K562 (cell line): Measurements from ENCODE around the gene FRMD5. TPM values are rescaled to one million over a fixed set of nuclear protein-coding genes. Genes with fewer than 3 reads are reported as not detected.

Experiments
- ATAC-seq: fragments of 200-7000 bp; cut with Tn5 transposase; 3 replicates; pipeline ENCODE4 v1.9.1; 2020; ENCODE audit warnings: moderate library complexity
- BruUV-seq: library from RNA; stranded (reverse); fragments of 400-500 nt; replicated peaks from 2 replicates; lab custom pipeline; 2021; lab: Mats Ljungman, UMichigan
- CTCF ChIA-PET: fragments of 300-600 bp; formaldehyde crosslinking; extraction: SDS; loops from one replicate; lab custom pipeline; 2021; ENCODE audit warnings: low intra/inter-chr PET ratio; lab: Yijun Ruan, JAX
- POLR2A ChIA-PET: fragments of 300-600, 350-650 bp; sonication (Branson Sonifier 250); formaldehyde crosslinking; extraction: SDS; loops from one replicate; lab custom pipeline; 2021; ENCODE audit warnings: antibody characterized with exemption, inconsistent platforms; lab: Yijun Ruan, JAX
- DNase-seq, 4 experiments: peaks; one replicate each; pipeline versions ENCODE4 v3.0.0 to v3.0.0-alpha.2; 2011 to 2018; ENCODE audit warnings: low spot score in 3 of 4, mixed read lengths in 3 of 4; ENCODE audit errors: extremely low read depth in 1 of 4
- FAIRE-seq: peaks from 2 replicates; lab custom pipeline; 2011; peaks lifted over from hg19 to GRCh38; lab: Jason Lieb, UNC
- H2AFZ ChIP-seq: 2 replicates; pipeline ENCODE4 v1.6.0; 2011; ENCODE audit warnings: low read depth, low read length, control low read depth, inconsistent platforms
- H3K27ac ChIP-seq: fragments of 200-600 bp; 3 replicates; pipeline ENCODE4 v1.8.0; 2011; ENCODE audit warnings: low read depth, mild to moderate bottlenecking, control low read depth, inconsistent platforms, low read length, moderate library complexity, mixed read lengths; ENCODE audit errors: extremely low read depth
- H3K27me3 ChIP-seq, 2 experiments: fragments of 300-600 bp in 1 of 2; 2 replicates in 1 of 2; 3 replicates in 1 of 2; pipeline versions ENCODE4 v1.6.0 to v1.8.0; 2011; ENCODE audit warnings: inconsistent platforms in 2 of 2, low read length in 2 of 2, mild to moderate bottlenecking in 1 of 2, mixed read lengths in 1 of 2, moderate library complexity in 1 of 2; ENCODE audit not compliant: control insufficient read depth in 2 of 2, insufficient read depth in 2 of 2
- H3K36me3 ChIP-seq: fragments of 300-600 bp; 3 replicates; pipeline ENCODE4 v1.8.0; 2011; ENCODE audit warnings: mild to moderate bottlenecking, low read length, inconsistent platforms; ENCODE audit not compliant: control insufficient read depth, insufficient read depth
- H3K4me1 ChIP-seq, 2 experiments: fragments of 200-600 bp in 1 of 2; replicated peaks in 1 of 2; 2 replicates in 1 of 2; 3 replicates in 1 of 2; pipeline versions ENCODE4 v1.5.1 to v1.8.0; 2011; ENCODE audit warnings: inconsistent platforms in 2 of 2, low read length in 2 of 2, mild to moderate bottlenecking in 1 of 2, mixed read lengths in 1 of 2, moderate library complexity in 1 of 2; ENCODE audit not compliant: control insufficient read depth in 2 of 2, insufficient read depth in 2 of 2
- H3K4me2 ChIP-seq: 2 replicates; pipeline ENCODE4 v1.6.1; 2011; ENCODE audit warnings: low read length, control low read depth, inconsistent platforms, mixed read lengths; ENCODE audit not compliant: insufficient read depth
- H3K4me3 ChIP-seq: fragments of 200-600 bp; sonication (generic), shearing (Covaris generic); 2 replicates; pipeline ENCODE4 v1.5.1; 2016; ENCODE audit warnings: control low read depth, inconsistent platforms
- H3K79me2 ChIP-seq: fragments of 200-600 bp; 3 replicates; pipeline ENCODE4 v1.8.0; 2011; ENCODE audit warnings: low read length, inconsistent platforms; ENCODE audit not compliant: control insufficient read depth, insufficient read depth
- H3K9ac ChIP-seq, 2 experiments: 2 replicates each; pipeline versions ENCODE4 v1.6.0 to v1.6.1; 2011; ENCODE audit warnings: low read depth in 2 of 2, low read length in 2 of 2, control low read depth in 1 of 2, inconsistent platforms in 1 of 2, mild to moderate bottlenecking in 1 of 2, mixed read lengths in 1 of 2; ENCODE audit not compliant: insufficient read depth in 1 of 2
- H3K9me1 ChIP-seq: one replicate; pipeline ENCODE4 v1.6.0; 2011; ENCODE audit warnings: inconsistent platforms, mild to moderate bottlenecking, low read length, moderate library complexity; ENCODE audit not compliant: control insufficient read depth, insufficient read depth
- H3K9me3 ChIP-seq: replicated peaks from 2 replicates; pipeline ENCODE4 v1.5.1; 2011; ENCODE audit warnings: low read depth, low read length, inconsistent platforms; ENCODE audit not compliant: control insufficient read depth, insufficient read depth
- H4K20me1 ChIP-seq: replicated peaks from 2 replicates; pipeline ENCODE4 v1.6.1; 2011; ENCODE audit warnings: low read length, inconsistent platforms, mixed read lengths; ENCODE audit not compliant: control insufficient read depth, insufficient read depth
- ATF3 ChIP-seq, 2 experiments: fragments of 450-650 bp in 1 of 2; sonication (generic) in 1 of 2; formaldehyde crosslinking in 1 of 2; IDR thresholded peaks in 1 of 2; conservative IDR thresholded peaks in 1 of 2; 2 replicates each; pipeline versions ENCODE4 v1.6.1 to v1.8.1; 2016 to 2023; ENCODE audit warnings: mild to moderate bottlenecking in 2 of 2, moderate library complexity in 2 of 2, inconsistent platforms in 1 of 2, missing genetic modification reagents in 1 of 2
- CEBPG ChIP-seq, 3 experiments: fragments of 200-800 bp in 1 of 3; sonication (Bioruptor generic) in 1 of 3; sonication (generic) in 1 of 3; formaldehyde crosslinking in 1 of 3; IDR thresholded peaks in 2 of 3; conservative IDR thresholded peaks in 1 of 3; 2 replicates each; pipeline versions ENCODE4 v1.6.1 to v1.8.0; 2016 to 2022; ENCODE audit warnings: missing compliant biosample characterization in 2 of 3, missing genetic modification characterization in 2 of 3, mild to moderate bottlenecking in 1 of 3, missing genetic modification reagents in 1 of 3
- HINFP ChIP-seq: fragments of 450-650 bp; conservative IDR thresholded peaks from 2 replicates; pipeline ENCODE4 v1.6.1; 2016; ENCODE audit warnings: missing genetic modification characterization, low read depth, mild to moderate bottlenecking, control low read depth, missing compliant biosample characterization
- ZNF436 ChIP-seq: fragments of 250-450, 450-650 bp; sonication (Bioruptor Pico); formaldehyde crosslinking; IDR thresholded peaks from 2 replicates; pipeline ENCODE4 v1.7.0; 2020; ENCODE audit warnings: mild to moderate bottlenecking
- WGBS: fragments of 100-300 bp; shearing (Covaris generic); methylation state at CpG from one replicate; pipeline ENCODE4 v1.1.6; 2016; ENCODE audit warnings: low coverage, mixed read lengths; ENCODE audit not compliant: insufficient coverage; ENCODE audit errors: missing lambda C conversion rate; 5-methylcytosine and 5-hydroxymethylcytosine counted together
- in situ Hi-C: fragments of 300-500 bp; cut with MboI; formaldehyde crosslinking; loops from 4 replicates; pipeline ENCODE4 v1.15.0; 2018; ENCODE audit warnings: inconsistent platforms, mixed read lengths
- intact Hi-C: fragments of 100-400 bp; cut with micrococcal nuclease; formaldehyde crosslinking; loops from 2 replicates; pipeline ENCODE4 v1.14.2; 2022
- polyA plus RNA-seq, 8 experiments: library from polyadenylated mRNA; depleted of rRNA in 4 of 8; stranded (reverse) in 5 of 8; unstranded in 3 of 8; fragments of >200 nt; fragmentation: Nextera tagmentation in 2 of 8; fragmentation: Illumina TruSeq in 1 of 8; extraction: Ambion mirVana in 2 of 8; extraction: Trizol in 1 of 8; gene quantifications; 2 replicates each; pipeline versions ENCODE4 v1.2.1 to v1.2.3, GENCODE V29; 2011 to 2014; ENCODE audit warnings: inconsistent platforms in 1 of 8, missing spikeins in 1 of 8
- total RNA-seq, 7 experiments: library from RNA; depleted of rRNA in 6 of 7; stranded (reverse); fragments of >200 nt in 6 of 7; fragmentation: Illumina TruSeq in 2 of 7; extraction: Trizol in 2 of 7; gene quantifications; 2 replicates each; pipeline versions ENCODE4 v1.2.1 to v1.2.3, GENCODE V29; 2011 to 2021; ENCODE audit warnings: low replicate concordance in 1 of 7

Gene FRMD5
- total and polyA plus RNA-seq, 9 of the 15 experiments (the other 6 are each of a cell fraction or from before 2014, with no cell fraction given) = 0.13 to 0.38 TPM; not detected in 7

GRCh38 chr15:44082558-44083157 is 112.4 kb downstream of the FRMD5 start:
- Histone ChIP-seq H4K20me1 (no peaks in the 10 kb centered on the region), H3K27me3 (no peaks in the 10 kb centered on the region), H3K4me3 (no peak overlapping the region), H2AFZ (no peak overlapping the region), H3K79me2 (no peaks in the 10 kb centered on the region), H3K27ac (no peak overlapping the region), H3K4me1 (no peaks in the 10 kb centered on the region), H3K9ac (no peak overlapping the region), H3K36me3 (no peaks in the 10 kb centered on the region), H3K9me1 (no peaks in the 10 kb centered on the region), H3K4me2 (no peak overlapping the region), H3K9me3 (no peaks in the 10 kb centered on the region)
- FAIRE-seq = no peak
- intact Hi-C loops = no loop called here
- TF ChIP-seq ZNF436 (CRISPR knock-in tag) (no peak), CEBPG (CRISPR knock-in tag; IDR thresholded peaks at IDR 0.05) (no peak), CEBPG (tag; conservative IDR thresholded peaks at IDR 0.05 in 1 of 2, IDR thresholded peaks at IDR 0.05 in 1 of 2) (peak; percentile 35 to 62; a peak in 2 of 4 replicates), ATF3 (IDR thresholded peaks at IDR 0.05) (0 out of 2 replicates have a peak, but pooled peaks have one; percentile 16), ATF3 (CRISPR knock-in tag; conservative IDR thresholded peaks at IDR 0.05) (no peak), HINFP (tag) (no peak)
- DNase-seq = no peak
- ChIA-PET POLR2A (interaction anchor here (0.7 to 1.2 kb wide), 2 partner anchors 12 to 45 kb away, joined by 3 to 4 read pairs; no protein-coding TSS in a partner anchor), CTCF (no interaction called here)
- ATAC-seq = no peak
- WGBS = 0% methylated on average over 1 of the region's 1 CpG
- in situ Hi-C loops = no loop called here
- BruUV-seq = no TSS peak
